Measurements from ENCODE around the gene IREB2.
A peak's percentile ranks its signal among the peaks of the same experiment; 100 is the strongest.
"Not testable (repeated sequence)": the region's sequence is repeated elsewhere in the genome, so short reads cannot be mapped to it uniquely, and the experiment has no call there.

The IREB2 gene

GRCh38 chr15:78492872-78493271 lies 54.9 kb downstream of the IREB2 start:
- DNase-seq: peak; percentile 26

GRCh38 chr15:78501857-78502256 lies 63.8 kb downstream of the IREB2 start:
- no peak for DNase-seq

GRCh38 chr15:78502641-78503040 lies 64.6 kb downstream of the IREB2 start:
- no peak for DNase-seq

- DNase-seq: peak; percentile 98
Observed at GRCh38 chr15:78506971-78507830, 69.2 kb downstream of the IREB2 start, which contains the start of gene HYKK. Gene HYKK (plus strand): TSS chr15:78507577. CDS start chr15:78513089, 5,512 bp downstream.

GRCh38 chr15:78507831-78508160 lies 69.8 kb downstream of the IREB2 start:
- DNase-seq: no peak

- no peak for DNase-seq
Observed at GRCh38 chr15:78508272-78508671, 70.3 kb downstream of the IREB2 start.

GRCh38 chr15:78509726-78510312 lies 71.8 kb downstream of the IREB2 start:
- no peak for DNase-seq

- not testable (repeated sequence) for DNase-seq
Observed at GRCh38 chr15:78520035-78520434, 82.0 kb downstream of the IREB2 start.

GRCh38 chr15:78524230-78524629 lies 86.2 kb downstream of the IREB2 start:
- no peak for DNase-seq

GRCh38 chr15:78527325-78527724 lies 89.3 kb downstream of the IREB2 start:
- no peak for DNase-seq

GRCh38 chr15:78533331-78533730 lies 95.3 kb downstream of the IREB2 start:
- DNase-seq: no peak

GRCh38 chr15:78536134-78536533 lies 98.1 kb downstream of the IREB2 start:
- DNase-seq: peak; percentile 19

- DNase-seq: no peak
Observed at GRCh38 chr15:78537266-78537905, 99.4 kb downstream of the IREB2 start.

- DNase-seq: no peak
Observed at GRCh38 chr15:78538358-78538757, 100.3 kb downstream of the IREB2 start.

GRCh38 chr15:78539464-78540140 lies 101.6 kb downstream of the IREB2 start:
- not testable (repeated sequence) for DNase-seq

- peak; percentile 82 for DNase-seq
Observed at GRCh38 chr15:78540141-78540870, 102.3 kb downstream of the IREB2 start, which contains the start of gene PSMA4. Gene PSMA4 (plus strand): TSS chr15:78540444. CDS start chr15:78541928, 1,484 bp downstream.

- DNase-seq: peak; percentile 13
Observed at GRCh38 chr15:78540871-78541743, 103.1 kb downstream of the IREB2 start.

- DNase-seq: no peak
Observed at GRCh38 chr15:78541744-78542034, 103.7 kb downstream of the IREB2 start.

- no peak for DNase-seq
Observed at GRCh38 chr15:78542647-78543046, 104.6 kb downstream of the IREB2 start.

- no peak for DNase-seq
Observed at GRCh38 chr15:78550194-78550593, 112.2 kb downstream of the IREB2 start.

GRCh38 chr15:78550815-78551214 lies 112.8 kb downstream of the IREB2 start:
- no peak for DNase-seq

All from EL (cell line).